IMR-90 (cell line): ENCODE results near the gene TMEM212. TPM values are rescaled to one million over a fixed set of nuclear protein-coding genes. Genes with fewer than 3 reads are reported as not detected.

ENCODE experiments used
- ATAC-seq: fragments of 200-7000 bp; cut with Tn5 transposase; 2 replicates; pipeline ENCODE4 v1.9.1; 2020; ENCODE audit warnings: low read depth, mild to moderate bottlenecking, moderate library complexity
- BruUV-seq: library from RNA; stranded (reverse); fragments of 400-500 nt; replicated peaks from 2 replicates; lab custom pipeline; 2021; lab: Mats Ljungman, UMichigan
- CTCF ChIA-PET: fragments of 300-600 bp; formaldehyde crosslinking; extraction: SDS; loops from one replicate; lab custom pipeline; 2021; ENCODE audit warnings: antibody characterized with exemption; lab: Yijun Ruan, JAX
- POLR2A ChIA-PET: fragments of 300-600 bp; sonication (Branson Sonifier 250); formaldehyde crosslinking; loops from one replicate; lab custom pipeline; 2022; ENCODE audit warnings: antibody characterized with exemption; ENCODE audit not compliant: unreplicated experiment; lab: Charles Lee
- DNase-seq: peaks from one replicate; pipeline ENCODE4 v3.0.0; 2013
- H2AFZ ChIP-seq: replicated peaks from 2 replicates; pipeline ENCODE3; 2013; ENCODE audit warnings: low read length, mild to moderate bottlenecking; ENCODE audit not compliant: poor library complexity
- H2AK5ac ChIP-seq: 2 replicates; pipeline ENCODE4 v1.6.1; 2013; ENCODE audit warnings: low read depth, low read length, inconsistent platforms
- H2AK9ac ChIP-seq: replicated peaks from 2 replicates; pipeline ENCODE3; 2013; ENCODE audit warnings: mild to moderate bottlenecking, low read depth, low read length, moderate library complexity; ENCODE audit not compliant: poor library complexity
- H2BK120ac ChIP-seq: 2 replicates; pipeline ENCODE4 v1.6.1; 2013; ENCODE audit warnings: low read depth, low read length, inconsistent platforms
- H2BK15ac ChIP-seq: 3 replicates; pipeline ENCODE4 v1.6.1; 2013; ENCODE audit warnings: low read depth, low read length, inconsistent platforms
- H2BK20ac ChIP-seq: 2 replicates; pipeline ENCODE4 v1.6.1; 2013; ENCODE audit warnings: low read depth, mild to moderate bottlenecking, inconsistent platforms, low read length, moderate library complexity
- H2BK5ac ChIP-seq: 2 replicates; pipeline ENCODE4 v1.6.1; 2013; ENCODE audit warnings: mild to moderate bottlenecking, low read depth, low read length, inconsistent platforms; ENCODE audit not compliant: poor library complexity, severe bottlenecking
- H3K14ac ChIP-seq: replicated peaks from 2 replicates; pipeline ENCODE4 v1.6.1; 2013; ENCODE audit warnings: low read depth, low read length, inconsistent platforms
- H3K18ac ChIP-seq: 2 replicates; pipeline ENCODE4 v1.6.1; 2013; ENCODE audit warnings: low read depth, low read length, control low read depth
- H3K23ac ChIP-seq: 2 replicates; pipeline ENCODE4 v1.6.1; 2013; ENCODE audit warnings: low read depth, low read length, inconsistent platforms
- H3K27ac ChIP-seq: 2 replicates; pipeline ENCODE4 v1.5.1; 2013; ENCODE audit warnings: mild to moderate bottlenecking, control low read depth, low read length; ENCODE audit not compliant: insufficient read depth
- H3K27me3 ChIP-seq: 2 replicates; pipeline ENCODE4 v1.6.1; 2013; ENCODE audit warnings: low read length; ENCODE audit not compliant: control insufficient read depth, insufficient read depth
- H3K36me3 ChIP-seq: 2 replicates; pipeline ENCODE4 v1.6.1; 2013; ENCODE audit warnings: low read length, mixed read lengths; ENCODE audit not compliant: control insufficient read depth, insufficient read depth
- H3K4ac ChIP-seq: 2 replicates; pipeline ENCODE4 v1.6.1; 2013; ENCODE audit warnings: low read depth, low read length, inconsistent platforms
- H3K4me1 ChIP-seq: 2 replicates; pipeline ENCODE4 v1.6.1; 2013; ENCODE audit warnings: low read length, mixed read lengths; ENCODE audit not compliant: control insufficient read depth, insufficient read depth
- H3K4me2 ChIP-seq: 2 replicates; pipeline ENCODE4 v1.6.1; 2013; ENCODE audit warnings: low read depth, mild to moderate bottlenecking, control low read depth, low read length, moderate library complexity
- H3K4me3 ChIP-seq: 2 replicates; pipeline ENCODE4 v1.5.1; 2013; ENCODE audit warnings: low read depth, mild to moderate bottlenecking, control low read depth, low read length, moderate library complexity; ENCODE audit not compliant: insufficient read depth
- H3K56ac ChIP-seq: 2 replicates; pipeline ENCODE4 v1.6.1; 2013; ENCODE audit warnings: low read length, inconsistent platforms; ENCODE audit not compliant: insufficient read depth; ENCODE audit errors: extremely low read depth
- H3K79me1 ChIP-seq, 2 experiments: 2 replicates each; pipeline ENCODE4 v1.6.1; 2013; ENCODE audit warnings: low read length in 2 of 2, inconsistent platforms in 1 of 2, low read depth in 1 of 2
- H3K9ac ChIP-seq: 2 replicates; pipeline ENCODE4 v1.6.1; 2013; ENCODE audit warnings: low read depth, low read length, control low read depth
- H3K9me1 ChIP-seq: 2 replicates; pipeline ENCODE4 v1.6.1; 2013; ENCODE audit warnings: low read length, inconsistent platforms; ENCODE audit not compliant: insufficient read depth
- H3K9me3 ChIP-seq: 2 replicates; pipeline ENCODE4 v1.6.1; 2013; ENCODE audit warnings: low read length; ENCODE audit not compliant: control insufficient read depth, insufficient read depth
- H4K20me1 ChIP-seq: 2 replicates; pipeline ENCODE4 v1.6.1; 2013; ENCODE audit warnings: low read length, inconsistent platforms; ENCODE audit not compliant: insufficient read depth
- H4K5ac ChIP-seq: 2 replicates; pipeline ENCODE4 v1.6.1; 2013; ENCODE audit warnings: mild to moderate bottlenecking, low read depth, low read length, control low read depth
- H4K8ac ChIP-seq, 2 experiments: 2 replicates each; pipeline ENCODE4 v1.6.1; 2013; ENCODE audit warnings: low read depth in 2 of 2, low read length in 2 of 2, control low read depth in 1 of 2, inconsistent platforms in 1 of 2
- H4K91ac ChIP-seq: 2 replicates; pipeline ENCODE4 v1.6.1; 2013; ENCODE audit warnings: low read depth, low read length, inconsistent platforms; ENCODE audit not compliant: insufficient read depth
- BHLHE40 ChIP-seq: fragments of 150-350 bp; IDR thresholded peaks from 2 replicates; pipeline ENCODE4 v1.6.1; 2016; ENCODE audit warnings: mild to moderate bottlenecking, low read depth, low read length
- FOS ChIP-seq: fragments of 150-350 bp; IDR thresholded peaks from 2 replicates; pipeline ENCODE4 v1.6.1; 2016; ENCODE audit warnings: low read depth, low read length
- MAFK ChIP-seq: IDR thresholded peaks from 2 replicates; pipeline ENCODE4 v1.6.1; 2012; ENCODE audit warnings: low read depth, low read length, improper control_type of control experiment
- MAZ ChIP-seq: IDR thresholded peaks from 2 replicates; pipeline ENCODE4 v1.6.1; 2012; ENCODE audit warnings: low read depth, mild to moderate bottlenecking, low read length, improper control_type of control experiment, moderate library complexity, borderline replicate concordance
- MXI1 ChIP-seq: IDR thresholded peaks from 2 replicates; pipeline ENCODE4 v1.6.1; 2012; ENCODE audit warnings: low read depth, mild to moderate bottlenecking, low read length, moderate library complexity, borderline replicate concordance
- POLR2A ChIP-seq: IDR thresholded peaks from 2 replicates; pipeline ENCODE4 v1.6.1; 2012; ENCODE audit warnings: mild to moderate bottlenecking, low read depth, low read length
- RAD21 ChIP-seq: IDR thresholded peaks from 2 replicates; pipeline ENCODE4 v1.6.1; 2012; ENCODE audit warnings: low read length, improper control_type of control experiment
- RCOR1 ChIP-seq: IDR thresholded peaks from 2 replicates; pipeline ENCODE4 v1.6.1; 2012; ENCODE audit warnings: mild to moderate bottlenecking, low read length, improper control_type of control experiment; ENCODE audit not compliant: insufficient replicate concordance
- RFX5 ChIP-seq: IDR thresholded peaks from 2 replicates; pipeline ENCODE4 v1.8.0; 2012; ENCODE audit warnings: low read depth, mild to moderate bottlenecking, low read length, moderate library complexity
- SMC3 ChIP-seq: fragments of 150-350 bp; IDR thresholded peaks from 2 replicates; pipeline ENCODE4 v1.6.1; 2016; ENCODE audit warnings: low read depth, mild to moderate bottlenecking, antibody characterized with exemption, low read length, moderate library complexity
- WGBS, 2 experiments: methylation state at CpG; one replicate each; pipeline versions ENCODE4 v1.1.5 to v1.1.7; 2013; ENCODE audit warnings: missing lambda C conversion rate in 2 of 2; ENCODE audit not compliant: insufficient read length in 1 of 2; ENCODE audit errors: extremely low coverage in 2 of 2; 5-methylcytosine and 5-hydroxymethylcytosine counted together
- dilution Hi-C: fragments of 300-500 bp; cut with HindIII; formaldehyde crosslinking; loops from one replicate; pipeline ENCODE4 v1.14.3; 2018; ENCODE audit warnings: low sequenced_read_pairs; ENCODE audit not compliant: unreplicated experiment
- in situ Hi-C: fragments of 300-500 bp; cut with MboI; formaldehyde crosslinking; loops from 3 replicates; pipeline ENCODE4 v1.14.3; 2019; ENCODE audit warnings: low sequenced_read_pairs, inconsistent platforms, mixed read lengths
- intact Hi-C: fragments of 100-400 bp; cut with micrococcal nuclease; formaldehyde crosslinking; loops from 2 replicates; pipeline ENCODE4 v1.10.0; 2022
- polyA plus RNA-seq, 3 experiments: library from polyadenylated mRNA; depleted of rRNA; stranded (reverse); fragments of >200 nt; gene quantifications; 2 replicates each; pipeline ENCODE4 v1.2.3, GENCODE V29; 2012; ENCODE audit warnings: low replicate concordance in 1 of 3
- total RNA-seq: library from RNA; depleted of rRNA; stranded (reverse); fragments of >200 nt; gene quantifications from 2 replicates; pipeline ENCODE4 v1.2.3, GENCODE V29; 2012
- TF ChIP-seq, protein P1 (sequence below): fragments of 150-350 bp; IDR thresholded peaks from 2 replicates; pipeline ENCODE4 v1.6.1; 2016; ENCODE audit warnings: low read depth, mild to moderate bottlenecking, low read length, moderate library complexity, borderline replicate concordance
- TF ChIP-seq, protein P2 (sequence below): fragments of 150-350 bp; IDR thresholded peaks from 2 replicates; pipeline ENCODE4 v1.6.1; 2017; ENCODE audit warnings: mild to moderate bottlenecking, antibody characterized with exemption, low read length, low read depth
- TF ChIP-seq, protein P3 (sequence below): conservative IDR thresholded peaks from 2 replicates; pipeline ENCODE4 v1.5.1; 2012; ENCODE audit warnings: mild to moderate bottlenecking, low read depth, low read length, improper control_type of control experiment

TMEM212 gene
- total and polyA plus RNA-seq, 2 of the 4 experiments (the other 2 are of a cell fraction) = not detected

DNA sequence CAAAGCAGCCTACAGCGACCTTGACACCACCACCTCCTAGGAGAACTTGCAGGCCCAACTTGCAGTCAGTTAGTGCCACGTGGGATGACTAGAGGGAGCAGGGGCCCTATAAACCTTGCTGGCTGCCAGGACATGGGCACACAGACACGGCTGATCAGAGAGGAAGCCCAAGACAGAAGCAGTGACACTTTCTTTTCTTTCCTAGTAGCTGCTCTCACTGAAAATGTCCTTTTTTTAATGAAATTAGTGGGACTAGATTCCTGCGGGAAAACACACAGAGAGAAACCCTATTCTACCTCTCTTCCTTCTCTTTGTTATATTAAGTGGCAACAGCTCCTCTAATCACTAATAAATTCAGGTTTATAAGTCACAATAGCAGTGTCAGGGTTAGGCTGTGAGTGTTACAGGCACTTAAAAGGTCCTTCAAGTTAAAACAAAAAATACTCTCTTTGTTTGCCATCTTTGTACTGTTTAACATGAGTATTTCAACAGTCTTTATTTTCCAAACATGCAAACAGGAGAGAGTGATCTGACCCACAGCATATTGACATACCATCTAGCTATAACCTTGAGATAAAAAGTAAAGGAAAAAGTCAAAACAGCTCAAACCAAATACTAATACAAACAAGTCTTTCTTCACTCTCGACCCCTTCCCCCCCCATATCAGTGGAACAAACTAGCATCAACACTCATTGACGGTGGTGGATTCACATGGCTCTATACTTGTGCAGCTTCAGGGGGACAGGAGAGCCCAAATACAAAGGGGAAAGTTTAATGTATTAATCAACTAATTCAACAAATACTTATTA lies 2.1 kb upstream of the TMEM212 start:
- Histone ChIP-seq H4K5ac (peak overlapping the region; percentile 72; the same call in 1 of the 2 replicates), H3K56ac (no peak overlapping the region), H3K27ac (no peak overlapping the region), H3K4ac (peak overlapping the region; percentile 63), H2BK120ac (peak overlapping the region; percentile 65; the same call in 1 of the 2 replicates), H2AK9ac (no peak overlapping the region), H3K9ac (no peak overlapping the region; the same call in 1 of the 2 replicates), H2BK20ac (0 out of 2 replicates have a peak overlapping the region, but pooled peaks have one; percentile 39), H2AFZ (peak overlapping the region; percentile 59), H3K18ac (peak overlapping the region; percentile 91), H2BK15ac (peak overlapping the region; percentile 52; the same call in 2 of the 3 replicates), H3K27me3 (no peaks in the 10 kb centered on the region), H2AK5ac (peak overlapping the region; percentile 79), H3K36me3 (no peaks in the 10 kb centered on the region), H3K4me1 (peaks cover 11% of the 10 kb centered on the region), H4K91ac (peak overlapping the region; percentile 74; the same call in 1 of the 2 replicates), H3K4me2 (no peak overlapping the region), H3K9me1 (no peaks in the 10 kb centered on the region; the same call in none of the 2 replicates), H4K8ac (peak overlapping the region; percentile 44 to 47; a peak in 1 of 4 replicates), H3K79me1 (no peaks in the 10 kb centered on the region), H3K23ac (peak overlapping the region; percentile 15; the same call in 1 of the 2 replicates), H2BK5ac (peak overlapping the region; percentile 31), H3K9me3 (no peaks in the 10 kb centered on the region), H4K20me1 (no peaks in the 10 kb centered on the region), H3K14ac (peak overlapping the region; percentile 80), H3K4me3 (no peak overlapping the region)
- ATAC-seq (no peak), DNase-seq (no peak)
- ChIA-PET CTCF (interaction anchor here (0.5 kb wide), 1 partner anchor 294 kb away, joined by 6 read pairs; no protein-coding TSS in a partner anchor), POLR2A (interaction anchor here (0.6 kb wide), 1 partner anchor 286 kb away, joined by 7 read pairs; no protein-coding TSS in a partner anchor)
- intact Hi-C loops = no loop called here
- dilution Hi-C loops = no loop called here
- BruUV-seq = no TSS peak
- no CpG with 5 or more reads among the region's 6 CpGs for WGBS, 2 experiments
- in situ Hi-C loops = no loop called here
- TF ChIP-seq RFX5 (no peak), FOS (no peak), POLR2A (no peak), RAD21 (no peak), MAFK (no peak), SMC3 (no peak), MXI1 (no peak), MAZ (no peak), RCOR1 (no peak), BHLHE40 (no peak)
- TF ChIP-seq, protein P1, sequence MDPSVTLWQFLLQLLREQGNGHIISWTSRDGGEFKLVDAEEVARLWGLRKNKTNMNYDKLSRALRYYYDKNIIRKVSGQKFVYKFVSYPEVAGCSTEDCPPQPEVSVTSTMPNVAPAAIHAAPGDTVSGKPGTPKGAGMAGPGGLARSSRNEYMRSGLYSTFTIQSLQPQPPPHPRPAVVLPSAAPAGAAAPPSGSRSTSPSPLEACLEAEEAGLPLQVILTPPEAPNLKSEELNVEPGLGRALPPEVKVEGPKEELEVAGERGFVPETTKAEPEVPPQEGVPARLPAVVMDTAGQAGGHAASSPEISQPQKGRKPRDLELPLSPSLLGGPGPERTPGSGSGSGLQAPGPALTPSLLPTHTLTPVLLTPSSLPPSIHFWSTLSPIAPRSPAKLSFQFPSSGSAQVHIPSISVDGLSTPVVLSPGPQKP = no peak
- TF ChIP-seq, protein P2, sequence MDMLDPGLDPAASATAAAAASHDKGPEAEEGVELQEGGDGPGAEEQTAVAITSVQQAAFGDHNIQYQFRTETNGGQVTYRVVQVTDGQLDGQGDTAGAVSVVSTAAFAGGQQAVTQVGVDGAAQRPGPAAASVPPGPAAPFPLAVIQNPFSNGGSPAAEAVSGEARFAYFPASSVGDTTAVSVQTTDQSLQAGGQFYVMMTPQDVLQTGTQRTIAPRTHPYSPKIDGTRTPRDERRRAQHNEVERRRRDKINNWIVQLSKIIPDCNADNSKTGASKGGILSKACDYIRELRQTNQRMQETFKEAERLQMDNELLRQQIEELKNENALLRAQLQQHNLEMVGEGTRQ = no peak
- TF ChIP-seq, protein P3, sequence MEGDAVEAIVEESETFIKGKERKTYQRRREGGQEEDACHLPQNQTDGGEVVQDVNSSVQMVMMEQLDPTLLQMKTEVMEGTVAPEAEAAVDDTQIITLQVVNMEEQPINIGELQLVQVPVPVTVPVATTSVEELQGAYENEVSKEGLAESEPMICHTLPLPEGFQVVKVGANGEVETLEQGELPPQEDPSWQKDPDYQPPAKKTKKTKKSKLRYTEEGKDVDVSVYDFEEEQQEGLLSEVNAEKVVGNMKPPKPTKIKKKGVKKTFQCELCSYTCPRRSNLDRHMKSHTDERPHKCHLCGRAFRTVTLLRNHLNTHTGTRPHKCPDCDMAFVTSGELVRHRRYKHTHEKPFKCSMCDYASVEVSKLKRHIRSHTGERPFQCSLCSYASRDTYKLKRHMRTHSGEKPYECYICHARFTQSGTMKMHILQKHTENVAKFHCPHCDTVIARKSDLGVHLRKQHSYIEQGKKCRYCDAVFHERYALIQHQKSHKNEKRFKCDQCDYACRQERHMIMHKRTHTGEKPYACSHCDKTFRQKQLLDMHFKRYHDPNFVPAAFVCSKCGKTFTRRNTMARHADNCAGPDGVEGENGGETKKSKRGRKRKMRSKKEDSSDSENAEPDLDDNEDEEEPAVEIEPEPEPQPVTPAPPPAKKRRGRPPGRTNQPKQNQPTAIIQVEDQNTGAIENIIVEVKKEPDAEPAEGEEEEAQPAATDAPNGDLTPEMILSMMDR = no peak
